GM21423 (cell line): ENCODE measurements around the gene FRAS1.
"Not testable (repeated sequence)": the region's sequence is repeated elsewhere in the genome, so short reads cannot be mapped to it uniquely, and the experiment has no call there.

Experiments used
- ATAC-seq: cut with Tn5 transposase; IDR thresholded peaks from one replicate; pipeline ENCODE4 v1.9.1; 2021; ENCODE audit warnings: mild to moderate bottlenecking, moderate library complexity; ENCODE audit not compliant: unreplicated experiment

FRAS1 gene

GRCh38 chr4:78119698-78120097, 62.6 kb downstream of the FRAS1 start:
- ATAC-seq = no peak

GRCh38 chr4:78120144-78120880, 63.2 kb downstream of the FRAS1 start:
- no peak for ATAC-seq

- no peak for ATAC-seq
Observed at GRCh38 chr4:78121338-78121904, 64.3 kb downstream of the FRAS1 start.

GRCh38 chr4:78125834-78126331, 68.8 kb downstream of the FRAS1 start:
- not testable (repeated sequence) for ATAC-seq

GRCh38 chr4:78129383-78130108, 72.4 kb downstream of the FRAS1 start:
- no peak for ATAC-seq

- ATAC-seq = no peak
Observed at GRCh38 chr4:78131403-78131802, 74.3 kb downstream of the FRAS1 start.

GRCh38 chr4:78136109-78137081, 79.3 kb downstream of the FRAS1 start:
- ATAC-seq = no peak

GRCh38 chr4:78137532-78137931, 80.4 kb downstream of the FRAS1 start:
- ATAC-seq = no peak

- ATAC-seq = no peak
Observed at GRCh38 chr4:78138252-78138651, 81.1 kb downstream of the FRAS1 start.

- ATAC-seq = no peak
Observed at GRCh38 chr4:78143634-78144033, 86.5 kb downstream of the FRAS1 start.

- no peak for ATAC-seq
Observed at GRCh38 chr4:78145008-78145407, 87.9 kb downstream of the FRAS1 start.

GRCh38 chr4:78145622-78146021, 88.5 kb downstream of the FRAS1 start:
- ATAC-seq = no peak

GRCh38 chr4:78149751-78150542, 92.8 kb downstream of the FRAS1 start:
- ATAC-seq = no peak

GRCh38 chr4:78150543-78150864, 93.4 kb downstream of the FRAS1 start:
- ATAC-seq = no peak

GRCh38 chr4:78152795-78153194, 95.7 kb downstream of the FRAS1 start:
- no peak for ATAC-seq

- no peak for ATAC-seq
Observed at GRCh38 chr4:78154972-78155590, 98.0 kb downstream of the FRAS1 start.

- ATAC-seq = no peak
Observed at GRCh38 chr4:78155616-78156105, 98.5 kb downstream of the FRAS1 start.

- no peak for ATAC-seq
Observed at GRCh38 chr4:78156520-78156919, 99.4 kb downstream of the FRAS1 start.

GRCh38 chr4:78162342-78162741, 105.2 kb downstream of the FRAS1 start:
- no peak for ATAC-seq
